NT2/D1 (cell line): ENCODE data around the gene VTI1B.

Source experiments
- SUZ12 ChIP-seq: IDR thresholded peaks from 2 replicates; pipeline ENCODE4 v1.6.1; 2011; ENCODE audit not compliant: insufficient read length, insufficient read depth; ENCODE audit errors: extremely low read depth
- YY1 ChIP-seq: IDR thresholded peaks from 2 replicates; pipeline ENCODE4 v1.6.1; 2011; ENCODE audit not compliant: insufficient read length, insufficient read depth
- ZNF274 ChIP-seq: IDR thresholded peaks from 2 replicates; pipeline ENCODE4 v1.6.1; 2011; ENCODE audit warnings: mild to moderate bottlenecking, low read depth, low read length

- TF ChIP-seq ZNF274 (no peak), YY1 (no peak), SUZ12 (no peak)
Observed at GRCh38 chr14:67718265-67718664, 43.8 kb upstream of the VTI1B start.
